ENCODE data around the gene MCTP1.

The MCTP1 gene

DNA sequence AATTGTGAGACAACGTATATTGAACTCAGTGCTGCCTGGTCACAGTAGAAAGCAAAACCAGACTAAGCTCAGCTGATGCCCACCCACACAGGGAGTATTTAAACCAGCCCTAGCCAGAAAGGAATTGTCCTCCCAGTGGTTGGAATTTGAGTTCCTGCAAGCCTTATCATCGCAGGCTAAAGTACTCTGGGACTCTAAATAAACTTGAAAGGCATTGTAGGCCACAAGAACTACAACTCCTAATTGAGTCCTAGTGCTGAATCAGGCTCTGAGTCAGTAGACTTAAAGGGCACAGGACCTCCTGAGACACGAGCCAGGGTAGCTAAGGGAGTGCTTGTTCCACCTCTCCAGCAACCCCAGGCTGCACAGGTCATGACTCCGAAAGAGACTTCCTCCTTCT is 171.4 kb downstream of the MCTP1 start:
- DNase-seq = no peak

DNA sequence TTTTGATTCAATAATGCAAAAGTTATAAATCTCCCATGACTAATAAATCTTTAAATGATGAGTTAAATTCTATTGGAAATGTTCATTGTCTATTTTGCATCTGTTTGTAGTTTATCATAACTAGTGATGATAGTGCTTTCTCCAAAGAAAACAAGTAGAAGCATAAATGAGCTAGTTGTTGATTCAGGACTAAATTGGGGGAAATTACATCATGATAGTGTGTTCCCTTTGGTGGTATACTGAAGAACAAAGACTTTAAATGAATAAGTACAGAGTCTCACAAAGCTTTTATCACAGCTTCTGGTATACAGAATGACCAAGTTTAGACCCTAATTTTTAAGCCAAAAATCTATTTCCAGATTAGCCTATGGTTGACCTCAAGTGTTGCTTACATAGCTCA is 173.8 kb downstream of the MCTP1 start:
- no peak for DNase-seq

DNA sequence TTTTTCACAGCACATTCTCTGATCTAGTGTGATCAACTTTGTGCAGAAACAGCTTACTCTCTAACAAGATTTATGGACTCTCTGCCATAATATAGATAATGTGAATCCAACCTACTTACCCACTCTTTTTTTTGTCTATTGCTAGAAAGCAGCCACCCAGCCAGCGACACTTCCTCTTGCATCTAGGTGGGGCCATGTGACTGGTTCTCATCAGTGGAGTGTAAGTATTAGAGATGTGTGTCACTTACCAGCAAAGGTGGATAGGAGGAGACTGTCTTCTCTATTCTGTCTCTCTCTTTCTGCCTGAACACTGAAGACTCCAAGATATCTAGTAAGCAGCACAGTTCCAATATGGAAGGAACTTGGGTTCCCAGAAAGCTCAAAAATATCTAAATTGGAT is 174.8 kb downstream of the MCTP1 start:
- no peak for DNase-seq

DNA sequence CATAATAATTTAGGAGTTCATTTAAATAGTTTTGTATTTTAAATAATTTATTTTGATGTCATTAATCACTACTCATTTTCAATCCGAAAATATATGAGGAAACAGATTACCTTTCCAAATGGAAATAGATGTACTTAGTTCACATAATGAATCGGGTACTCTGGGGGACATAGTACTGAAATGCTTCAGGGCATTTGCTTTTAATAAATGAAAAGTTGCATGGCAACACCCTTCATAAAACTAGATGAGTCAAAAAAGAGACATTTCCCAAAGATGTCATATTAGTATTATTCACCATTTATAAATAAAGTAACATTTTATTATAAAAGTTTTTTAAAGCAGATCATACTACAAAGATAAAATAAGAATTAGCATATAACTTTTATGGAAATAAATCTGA is 177.8 kb downstream of the MCTP1 start:
- DNase-seq = no peak

DNA sequence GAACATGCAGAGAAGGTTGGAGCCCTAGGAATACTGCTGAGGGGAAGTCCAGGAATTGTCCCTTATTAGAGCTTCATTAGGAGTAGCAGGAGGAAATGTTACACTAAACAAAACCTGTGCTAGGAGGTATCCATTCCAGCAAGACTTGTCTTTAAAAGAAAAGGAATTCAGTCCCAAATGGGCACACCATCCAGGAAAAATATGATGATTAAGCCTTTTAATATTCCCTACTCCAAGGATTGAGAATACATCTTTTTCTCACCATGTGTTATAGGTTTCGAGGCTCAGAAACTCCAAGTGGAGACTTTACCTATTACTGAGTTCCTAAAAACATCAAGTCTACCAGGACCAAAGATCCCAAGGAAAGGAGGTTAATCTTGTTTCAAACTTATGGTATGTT is 179.3 kb downstream of the MCTP1 start:
- no peak for DNase-seq

DNA sequence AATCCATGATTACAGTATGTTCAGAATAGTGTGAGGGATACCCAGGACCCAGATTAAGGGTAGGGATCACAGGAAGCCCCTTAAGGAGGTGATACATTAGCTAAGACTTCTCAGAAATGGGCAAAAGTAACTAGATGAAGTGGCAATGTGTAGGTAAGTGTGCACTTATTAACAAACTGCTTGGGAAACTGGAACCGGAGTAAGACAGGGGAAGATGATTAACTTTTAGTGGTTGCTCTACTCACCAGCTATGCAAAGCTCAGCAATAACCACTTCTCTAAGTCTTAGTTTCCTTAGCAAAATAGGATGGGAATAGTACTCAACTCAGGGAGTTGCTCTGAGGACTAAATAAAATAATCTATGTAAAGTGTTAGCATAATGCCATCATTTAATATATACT is 182.2 kb downstream of the MCTP1 start:
- no peak for DNase-seq

DNA sequence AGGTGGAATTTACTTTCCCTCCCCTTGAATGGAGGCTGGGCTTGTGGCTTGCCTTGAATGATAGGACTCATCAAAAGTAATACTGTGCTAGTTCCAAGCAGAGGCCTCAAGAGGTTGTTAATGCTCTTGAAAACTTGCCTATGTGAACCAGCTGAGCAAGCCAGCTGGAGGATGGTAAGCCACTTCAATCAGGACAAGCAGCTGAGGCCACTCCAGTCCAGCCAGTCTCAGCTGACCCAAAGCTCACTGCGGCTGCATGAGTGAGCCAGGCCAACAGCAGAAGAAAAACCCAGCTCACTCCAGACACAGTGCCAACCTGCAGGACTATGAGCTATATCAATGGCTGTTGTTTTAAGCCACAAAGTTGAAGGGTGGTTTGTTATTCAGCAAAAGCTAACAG is 182.8 kb downstream of the MCTP1 start:
- peak; percentile 57 to 77 for DNase-seq

DNA sequence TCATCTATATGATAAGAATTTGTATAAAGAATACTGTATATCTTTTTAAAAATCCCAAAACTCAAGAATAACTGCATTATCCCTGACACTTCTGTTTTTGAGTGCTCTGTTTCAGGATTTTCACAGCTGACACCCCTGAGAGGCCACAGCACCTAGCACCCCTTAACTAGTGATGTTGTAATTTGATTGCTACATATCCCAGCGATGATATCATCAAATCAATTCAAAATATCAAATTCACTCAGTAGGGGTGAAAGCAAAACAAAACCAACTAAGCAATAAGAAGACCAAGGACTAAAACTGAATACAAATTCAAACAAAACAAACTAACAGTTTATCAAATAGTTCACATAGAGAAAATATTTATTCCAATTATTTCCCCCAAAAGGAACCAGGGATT is 184.3 kb downstream of the MCTP1 start:
- no peak for DNase-seq

DNA sequence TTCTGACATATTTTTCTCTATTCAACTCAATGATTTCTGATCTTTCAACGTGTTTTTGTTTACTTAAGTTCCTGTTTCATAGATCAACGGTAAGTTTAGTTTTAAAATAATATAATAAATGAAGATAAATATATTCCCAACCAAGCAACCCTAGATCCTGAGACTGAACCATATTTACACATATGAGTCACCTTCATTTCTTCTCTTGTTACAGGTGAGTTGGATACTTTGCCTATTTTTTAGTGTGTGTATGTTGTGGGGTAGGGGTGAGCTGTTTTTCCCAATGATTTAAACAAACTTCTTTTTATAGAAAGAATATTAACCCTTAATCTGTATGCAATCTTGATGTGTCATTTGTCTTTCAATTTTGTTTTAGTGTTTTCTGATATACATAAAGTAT is 186.9 kb downstream of the MCTP1 start:
- no peak for DNase-seq

DNA sequence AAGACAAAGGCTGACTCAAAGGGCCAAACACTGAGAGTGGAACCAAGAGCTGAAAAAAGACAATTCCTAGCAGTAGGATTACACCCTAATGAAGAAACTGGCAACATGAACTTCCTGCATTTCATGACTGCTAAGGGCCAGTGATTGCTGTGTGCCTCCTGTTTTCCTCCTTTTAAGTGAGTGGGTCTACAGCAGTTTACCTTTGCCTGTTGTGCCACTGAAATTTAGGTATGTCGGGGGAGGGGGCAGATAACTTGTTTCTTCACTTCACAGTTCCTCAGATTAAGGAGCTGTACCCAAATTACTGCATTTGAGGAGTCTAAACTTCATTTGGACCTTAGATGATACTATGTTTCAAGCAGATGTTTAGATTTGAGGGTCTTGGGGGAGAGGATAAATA is 191.7 kb downstream of the MCTP1 start:
- DNase-seq = no peak

DNA sequence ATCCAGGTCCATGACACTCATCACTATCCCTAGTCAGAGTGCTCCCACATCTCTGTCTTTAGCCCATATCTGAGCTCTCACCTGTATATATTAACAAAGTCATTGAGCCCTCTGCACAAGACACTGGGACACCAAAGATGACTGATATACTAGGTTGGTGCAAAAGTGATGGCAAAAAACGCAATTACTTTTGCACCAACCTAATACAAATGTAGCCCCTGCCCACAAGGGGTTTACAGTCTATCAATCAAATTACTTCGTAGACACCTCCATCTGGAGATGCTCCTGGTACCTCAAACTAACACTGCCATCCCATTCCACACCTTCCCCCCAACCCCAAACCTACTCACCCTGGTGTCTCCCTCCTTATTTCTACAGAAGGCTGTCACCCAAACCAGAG is 194.1 kb downstream of the MCTP1 start:
- DNase-seq = no peak

DNA sequence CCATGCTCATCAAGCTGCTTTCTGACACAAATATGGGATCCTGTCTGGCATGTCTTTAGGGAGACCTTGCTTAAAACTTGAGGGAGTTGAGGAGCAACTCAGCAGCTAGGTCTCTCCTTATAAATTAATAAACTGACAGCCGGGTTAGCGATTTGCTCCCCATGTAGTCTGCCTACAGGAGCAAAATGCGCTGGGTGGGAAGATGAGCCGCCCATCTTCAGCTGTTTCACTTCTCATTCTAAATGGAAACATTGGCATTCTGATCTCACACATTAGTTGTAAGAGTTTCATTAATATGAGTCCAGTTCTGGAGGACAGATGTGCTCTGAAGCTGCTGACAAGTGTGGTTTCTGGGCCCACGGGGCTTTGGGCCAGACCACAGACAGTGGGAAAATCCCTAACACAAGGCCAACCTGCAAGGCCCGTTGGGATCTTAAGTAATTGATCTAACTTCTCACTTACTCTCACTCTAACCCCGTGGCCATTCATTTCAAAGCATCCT is 197.0 kb downstream of the MCTP1 start:
- no peak for DNase-seq

DNA sequence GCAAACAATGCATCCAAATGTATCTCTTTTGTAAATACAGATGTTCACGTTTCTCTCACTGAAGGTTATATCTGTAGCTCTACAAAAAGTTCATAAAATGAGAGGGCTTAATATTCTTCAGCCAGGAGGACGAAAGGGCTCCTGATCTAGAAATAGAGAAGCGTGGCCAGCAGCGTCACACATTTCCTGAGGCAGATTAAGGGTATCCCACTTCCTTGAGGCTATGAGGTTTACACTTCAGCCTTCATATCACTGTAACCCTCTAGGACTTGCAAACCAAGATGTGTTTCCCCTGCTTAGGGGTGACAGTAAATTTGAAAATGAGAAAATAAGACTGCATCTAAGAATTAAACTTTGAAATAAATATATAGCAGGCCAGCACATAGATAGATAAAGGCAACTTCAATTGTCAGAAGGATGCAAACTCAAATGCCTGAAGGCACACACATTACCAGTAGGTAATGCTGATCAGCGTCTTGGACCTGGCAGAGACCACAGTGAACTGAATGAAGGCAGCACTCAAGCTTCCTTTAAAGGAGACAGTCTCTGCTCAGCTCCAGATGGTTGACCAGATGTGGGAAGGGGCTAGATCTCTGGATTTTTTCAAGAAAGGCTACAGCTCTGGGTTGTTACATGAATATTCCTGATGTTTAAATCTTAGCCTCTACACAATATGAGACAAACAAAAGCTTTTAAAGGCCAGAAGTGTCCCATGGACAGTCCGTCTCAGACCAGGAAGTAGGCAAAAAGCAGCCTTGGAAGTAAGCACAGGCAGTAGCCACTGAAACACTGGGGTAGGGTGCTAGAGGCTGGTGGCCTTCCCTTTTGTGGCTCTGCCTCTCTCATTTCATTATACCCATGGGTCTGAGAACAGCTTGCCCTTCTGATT is 197.7 kb downstream of the MCTP1 start:
- no peak for DNase-seq

DNA sequence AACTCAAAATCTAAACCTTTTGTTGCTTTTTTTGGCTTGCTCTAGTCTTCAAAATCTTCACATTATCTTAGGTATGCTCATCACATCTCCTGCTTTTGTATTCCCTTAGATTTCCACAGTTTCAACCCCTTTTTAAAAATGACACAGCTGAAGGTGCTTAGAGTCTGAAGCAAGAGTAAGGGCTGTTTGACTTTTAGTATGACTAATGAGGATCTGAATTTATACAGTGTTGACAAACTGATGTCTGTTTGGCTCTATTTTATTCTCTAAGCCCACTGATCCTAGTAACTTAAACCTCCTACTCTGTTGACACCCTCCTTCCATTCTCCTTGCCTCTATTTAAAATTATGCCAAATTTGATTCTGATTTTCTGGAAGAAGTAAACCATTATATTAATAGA is 200.1 kb downstream of the MCTP1 start:
- no peak for DNase-seq

DNA sequence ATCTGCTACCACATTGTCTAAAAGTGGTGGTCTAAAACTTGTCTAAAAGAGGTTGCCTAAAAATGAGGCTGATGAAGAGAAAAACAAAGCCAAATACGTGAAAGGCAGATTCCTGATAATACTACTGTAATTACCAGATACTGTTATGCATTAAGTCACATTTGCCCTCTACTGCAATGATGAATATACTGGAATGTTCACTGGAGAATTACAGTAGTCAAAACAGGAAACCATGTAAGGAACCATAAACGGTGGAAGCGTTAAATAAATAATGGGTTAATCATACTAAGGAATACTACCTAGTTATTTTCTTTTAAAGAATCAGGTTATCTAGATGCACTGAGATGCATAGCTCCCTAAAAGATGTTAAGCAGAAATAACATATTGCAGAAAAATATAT is 201.3 kb downstream of the MCTP1 start:
- no peak for DNase-seq

DNA sequence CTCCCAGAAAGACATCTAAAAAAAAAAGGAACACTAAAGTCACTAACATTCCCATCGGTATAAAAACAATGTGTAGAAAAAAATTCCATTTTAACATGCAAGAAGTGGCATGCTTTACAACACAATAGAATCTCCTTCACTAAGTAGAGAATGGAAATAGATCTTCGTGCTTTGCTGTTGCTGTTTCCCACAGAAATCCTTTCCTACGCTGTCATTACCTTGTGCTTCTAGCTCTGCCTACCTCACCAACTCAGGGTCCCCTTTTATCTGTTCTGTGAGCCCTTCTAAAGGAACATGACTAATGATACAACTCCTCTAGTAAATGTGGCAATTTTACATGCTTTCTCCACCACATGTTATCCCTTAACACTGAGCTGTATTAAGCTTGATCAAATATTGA is 202.9 kb downstream of the MCTP1 start:
- no peak for DNase-seq

DNA sequence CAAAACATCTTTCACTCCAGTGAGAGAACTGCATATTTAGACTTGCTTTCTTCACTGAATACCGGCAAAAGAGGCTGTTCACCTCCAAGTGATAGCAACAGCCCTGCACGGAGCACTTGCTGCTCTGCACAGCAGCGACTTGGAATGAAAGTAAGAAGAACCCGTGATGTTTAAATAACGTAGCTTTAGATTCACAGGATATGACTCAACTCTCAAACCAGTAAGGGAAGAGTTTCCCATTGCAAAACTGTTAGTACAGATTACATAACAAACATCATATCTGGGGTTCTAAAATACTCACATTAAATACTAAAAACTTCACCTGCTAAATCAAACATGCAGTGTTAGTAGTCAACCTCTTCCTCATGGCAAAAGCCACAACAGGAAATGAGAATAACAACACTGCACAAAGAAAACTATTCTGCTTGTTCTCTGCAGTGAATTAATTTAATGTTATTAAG is 203.4 kb downstream of the MCTP1 start:
- DNase-seq = no peak

DNA sequence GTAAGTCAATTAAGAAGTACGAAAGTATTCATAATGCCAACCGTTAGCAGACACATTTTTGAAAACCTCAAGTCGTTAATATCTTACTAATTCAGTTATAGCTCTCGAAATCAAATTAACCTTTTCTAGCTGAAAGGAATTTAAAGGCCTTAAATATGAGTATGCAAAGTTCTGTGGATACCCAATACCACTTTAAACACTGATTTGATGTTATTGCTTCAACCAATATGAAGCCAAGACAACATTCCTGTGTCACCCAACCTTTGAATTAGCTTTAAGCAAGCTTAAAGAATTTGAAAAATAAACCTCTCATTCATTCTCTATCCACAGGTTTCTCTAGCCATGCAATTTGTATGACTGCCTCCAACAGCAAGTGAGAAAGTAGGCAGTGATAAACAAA is 204.5 kb downstream of the MCTP1 start:
- DNase-seq = no peak

DNA sequence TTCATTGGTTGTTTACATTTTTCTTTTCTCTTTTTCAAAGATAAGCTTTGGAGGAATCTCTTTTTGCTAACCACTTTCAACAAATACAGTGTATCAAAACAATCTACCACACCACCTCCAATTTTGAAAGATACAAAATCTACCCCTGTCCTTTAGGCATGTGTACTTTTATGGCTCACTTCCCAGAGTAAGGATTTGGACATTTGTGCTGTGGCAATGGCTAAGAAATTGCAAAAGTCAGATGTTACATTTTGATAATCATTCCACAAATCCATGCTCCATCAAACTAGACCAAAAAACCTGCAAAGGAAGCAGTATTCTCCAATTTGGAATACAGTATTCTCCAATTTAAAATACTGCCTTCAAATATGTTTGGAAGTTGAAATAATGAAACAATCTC is 204.9 kb downstream of the MCTP1 start:
- no peak for DNase-seq

DNA sequence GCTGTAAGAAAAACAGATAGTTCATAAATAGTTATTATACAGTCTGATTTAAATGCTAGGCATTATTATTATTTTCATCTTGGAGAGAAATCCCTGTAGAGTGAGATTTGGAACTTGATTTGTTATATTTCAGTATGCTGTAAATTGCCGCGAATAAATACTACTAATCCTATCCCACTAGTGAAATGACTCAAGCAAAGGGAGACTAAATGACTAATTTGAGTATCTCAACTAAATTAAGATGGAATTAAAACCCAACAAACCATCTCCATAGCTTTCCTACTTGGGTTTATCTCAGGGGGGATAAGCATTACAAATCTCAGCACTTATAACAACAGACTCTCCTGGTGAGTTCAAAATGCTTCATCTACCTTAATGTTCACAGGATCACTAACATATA is 206.0 kb downstream of the MCTP1 start:
- no peak for DNase-seq

DNA sequence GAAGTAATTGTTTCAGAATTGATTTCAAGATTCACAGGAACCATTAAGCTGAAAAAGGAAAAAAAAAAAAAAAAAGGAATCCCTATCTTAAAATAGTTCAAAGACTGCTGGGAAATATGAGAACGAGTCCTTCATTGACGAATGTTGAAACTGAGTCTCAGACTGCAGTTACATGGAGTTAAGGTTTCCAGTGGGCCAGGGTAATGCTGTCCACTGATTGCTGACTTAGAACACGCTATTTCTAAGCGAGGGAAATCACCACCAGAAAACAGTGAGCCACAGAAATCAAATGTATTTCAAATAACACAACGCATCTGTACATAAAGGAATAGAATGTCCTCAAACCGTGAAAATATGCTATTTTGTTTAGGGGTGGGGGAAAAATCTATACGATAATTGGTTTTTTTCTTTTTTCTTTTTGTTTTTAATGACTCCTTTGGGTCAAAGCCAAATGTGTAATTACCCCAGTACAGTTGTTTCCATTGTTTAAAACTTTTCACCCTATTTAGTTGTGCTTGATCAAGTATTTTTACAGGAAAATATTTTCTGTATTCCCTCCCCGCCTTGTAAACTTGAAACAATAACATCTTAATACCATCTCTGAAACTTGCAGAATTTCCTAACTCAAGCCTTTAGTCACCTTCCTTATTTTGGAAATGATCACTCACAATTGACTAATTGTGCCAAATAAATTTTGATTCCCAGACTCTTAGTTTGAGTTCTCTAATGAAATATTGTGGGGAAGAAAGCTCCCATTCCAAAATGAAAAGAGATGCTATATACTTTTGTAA is 208.3 kb downstream of the MCTP1 start:
- no peak for DNase-seq

DNA sequence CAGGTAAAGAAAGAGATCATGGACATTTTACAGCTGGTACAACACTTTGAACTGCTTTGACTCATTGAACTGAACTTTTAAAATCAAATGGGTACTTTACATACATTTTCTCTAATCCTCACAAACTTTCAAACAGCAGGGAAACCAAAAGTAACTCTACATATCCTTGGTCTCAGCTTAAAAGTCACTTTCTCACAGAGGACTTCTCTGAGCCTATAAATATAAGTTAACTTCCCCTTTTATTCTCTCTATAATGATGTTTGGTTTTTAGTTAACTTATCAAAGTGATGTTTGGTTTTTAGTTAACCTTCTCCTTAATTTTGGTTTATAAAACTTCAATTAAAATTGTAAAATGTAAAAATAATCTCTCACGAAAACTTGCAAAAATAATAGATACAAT is 209.8 kb downstream of the MCTP1 start:
- no peak for DNase-seq

DNA sequence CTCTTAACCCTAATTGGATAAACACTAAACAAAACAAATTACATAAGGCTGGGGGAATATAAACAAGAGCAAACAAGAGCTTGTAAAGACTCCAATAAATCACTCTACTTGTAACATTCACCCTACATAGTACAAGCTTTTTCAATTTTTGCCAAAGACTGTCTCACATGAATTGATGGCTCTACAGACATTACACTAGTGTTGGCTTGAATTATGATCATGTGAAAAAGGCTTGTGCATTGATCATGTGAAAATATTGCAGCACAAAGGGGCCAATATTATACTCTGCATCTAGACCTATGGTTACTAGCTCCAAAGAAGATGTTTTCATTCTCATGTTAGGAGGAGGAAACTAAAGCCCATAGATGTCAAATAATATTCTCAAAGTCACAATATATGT is 212.6 kb downstream of the MCTP1 start:
- DNase-seq = no peak

DNA sequence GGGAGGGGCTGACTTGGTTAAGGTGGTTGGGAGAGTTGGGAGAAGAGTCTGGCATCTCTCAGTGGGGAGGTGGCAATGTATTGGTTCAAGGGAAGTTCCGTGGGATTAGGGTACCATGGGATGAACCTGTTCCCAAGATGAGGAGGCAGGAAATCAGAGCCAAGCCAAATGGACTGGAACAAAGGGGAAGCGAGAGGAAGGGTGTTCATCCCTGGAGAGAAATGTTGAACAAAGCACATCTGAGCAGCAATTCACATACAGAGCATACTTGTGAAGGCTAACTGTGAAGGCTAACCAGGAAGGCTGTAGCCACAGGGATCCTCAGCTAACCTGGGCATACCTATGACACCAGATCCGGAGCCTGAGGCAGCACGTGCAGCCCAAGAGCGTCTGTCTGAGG is 214.0 kb downstream of the MCTP1 start:
- DNase-seq = no peak

All from NCI-H187 (cell line).